Osteocyte (in vitro differentiated cells): Measurements from ENCODE around the gene S100A7. TPM values are rescaled to one million over a fixed set of nuclear protein-coding genes. Genes with fewer than 3 reads are reported as not detected.
A peak's percentile ranks its signal among the peaks of the same experiment; 100 is the strongest.

Source experiments
- DNase-seq: peaks from one replicate; pipeline ENCODE4 v3.0.0; 2021; ENCODE audit warnings: mixed read lengths; ENCODE audit not compliant: unreplicated experiment; ENCODE audit errors: extremely low spot score
- H3K27ac Mint-ChIP-seq: one replicate; pipeline ENCODE4 v1.8.0; 2021; ENCODE audit warnings: mild to moderate bottlenecking, mixed read lengths; ENCODE audit not compliant: unreplicated experiment
- H3K27me3 Mint-ChIP-seq: one replicate; pipeline ENCODE4 v1.8.0; 2021; ENCODE audit warnings: mixed read lengths; ENCODE audit not compliant: unreplicated experiment
- H3K36me3 Mint-ChIP-seq: one replicate; pipeline ENCODE4 v1.8.0; 2021; ENCODE audit warnings: mixed read lengths; ENCODE audit not compliant: unreplicated experiment
- H3K4me1 Mint-ChIP-seq: one replicate; pipeline ENCODE4 v1.8.0; 2021; ENCODE audit warnings: mixed read lengths; ENCODE audit not compliant: unreplicated experiment
- H3K4me3 Mint-ChIP-seq: one replicate; pipeline ENCODE4 v1.8.0; 2021; ENCODE audit warnings: mild to moderate bottlenecking, moderate library complexity, mixed read lengths; ENCODE audit not compliant: unreplicated experiment
- H3K9me3 Mint-ChIP-seq: one replicate; pipeline ENCODE4 v1.8.0; 2021; ENCODE audit warnings: mixed read lengths; ENCODE audit not compliant: unreplicated experiment
- total RNA-seq: library from RNA; stranded (reverse); gene quantifications from 2 replicates; pipeline ENCODE4 v1.2.1, GENCODE V29; 2021
- TF ChIP-seq, protein P1 (sequence below): fragments of 200-600 bp; sonication (generic); IDR thresholded peaks from 2 replicates; pipeline ENCODE4 v1.5.0; 2021; ENCODE audit warnings: antibody characterized with exemption, mild to moderate bottlenecking, moderate library complexity

S100A7 gene
- total RNA-seq, 1 donor from 2014 or later: not detected

DNA sequence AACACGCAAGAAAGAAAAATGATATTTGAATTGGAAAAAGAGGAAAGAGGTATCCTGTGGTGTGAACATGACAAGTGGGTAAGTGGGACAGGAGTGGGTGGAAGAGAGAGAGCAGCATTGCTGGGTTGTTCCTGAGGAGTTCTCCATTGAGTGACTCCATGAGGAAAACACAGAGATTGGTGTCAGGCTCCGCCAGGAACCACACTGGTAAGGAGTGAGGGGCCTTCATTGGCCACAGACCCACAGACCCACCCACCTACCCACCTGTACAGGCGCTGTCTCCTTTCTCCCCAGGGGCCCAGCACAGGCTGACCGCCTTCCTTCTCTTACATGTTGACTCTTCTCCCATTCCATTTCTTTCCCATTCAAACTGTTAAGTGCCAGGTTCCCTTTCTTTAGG lies 23.2 kb downstream of the S100A7 start:
- Mint-ChIP-seq H3K36me3 (no peaks in the 10 kb centered on the region), H3K4me3 (no peak overlapping the region), H3K27me3 (peaks cover 6% of the 10 kb centered on the region), H3K9me3 (no peaks in the 10 kb centered on the region), H3K4me1 (no peaks in the 10 kb centered on the region), H3K27ac (no peak overlapping the region)
- no peak for DNase-seq
- TF ChIP-seq, protein P1, sequence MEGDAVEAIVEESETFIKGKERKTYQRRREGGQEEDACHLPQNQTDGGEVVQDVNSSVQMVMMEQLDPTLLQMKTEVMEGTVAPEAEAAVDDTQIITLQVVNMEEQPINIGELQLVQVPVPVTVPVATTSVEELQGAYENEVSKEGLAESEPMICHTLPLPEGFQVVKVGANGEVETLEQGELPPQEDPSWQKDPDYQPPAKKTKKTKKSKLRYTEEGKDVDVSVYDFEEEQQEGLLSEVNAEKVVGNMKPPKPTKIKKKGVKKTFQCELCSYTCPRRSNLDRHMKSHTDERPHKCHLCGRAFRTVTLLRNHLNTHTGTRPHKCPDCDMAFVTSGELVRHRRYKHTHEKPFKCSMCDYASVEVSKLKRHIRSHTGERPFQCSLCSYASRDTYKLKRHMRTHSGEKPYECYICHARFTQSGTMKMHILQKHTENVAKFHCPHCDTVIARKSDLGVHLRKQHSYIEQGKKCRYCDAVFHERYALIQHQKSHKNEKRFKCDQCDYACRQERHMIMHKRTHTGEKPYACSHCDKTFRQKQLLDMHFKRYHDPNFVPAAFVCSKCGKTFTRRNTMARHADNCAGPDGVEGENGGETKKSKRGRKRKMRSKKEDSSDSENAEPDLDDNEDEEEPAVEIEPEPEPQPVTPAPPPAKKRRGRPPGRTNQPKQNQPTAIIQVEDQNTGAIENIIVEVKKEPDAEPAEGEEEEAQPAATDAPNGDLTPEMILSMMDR: no peak

DNA sequence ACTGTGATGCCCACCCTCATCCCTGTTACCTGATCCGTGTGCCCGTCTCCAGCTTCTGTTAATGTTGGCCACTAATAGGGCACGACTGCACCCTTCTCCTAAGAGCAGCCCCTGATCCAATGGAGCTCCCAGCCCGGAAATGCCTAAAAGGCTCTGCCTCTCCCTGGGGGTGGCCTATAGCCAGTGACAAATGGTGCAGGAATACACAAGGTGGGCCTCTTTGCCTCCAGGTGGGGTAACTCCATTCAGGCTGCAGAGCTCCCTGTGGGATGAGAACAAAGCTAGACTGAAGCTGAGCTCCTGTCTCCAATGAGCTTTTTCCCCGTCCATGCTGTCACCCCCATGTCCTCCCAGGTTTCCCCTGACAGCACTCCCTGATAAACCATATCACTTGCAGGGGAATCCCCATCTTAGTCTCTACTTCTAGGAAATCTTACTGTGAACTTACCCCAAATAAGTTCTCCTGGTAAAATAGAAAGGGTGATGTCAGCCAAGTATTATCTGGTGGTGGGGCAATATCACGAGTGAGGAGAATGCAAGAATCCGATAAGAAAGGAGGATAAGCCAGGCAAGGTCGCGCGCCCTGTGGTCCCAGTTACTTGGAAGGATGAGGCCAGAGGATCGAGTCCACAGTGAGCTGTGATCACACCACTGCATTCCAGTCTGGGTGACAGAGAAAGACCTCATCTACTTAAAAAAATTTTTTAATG lies 25.6 kb downstream of the S100A7 start:
- Mint-ChIP-seq H3K36me3 (no peaks in the 10 kb centered on the region), H3K27me3 (peaks cover 6% of the 10 kb centered on the region), H3K27ac (no peak overlapping the region), H3K9me3 (no peaks in the 10 kb centered on the region), H3K4me3 (no peak overlapping the region), H3K4me1 (no peaks in the 10 kb centered on the region)
- TF ChIP-seq, protein P1: no peak
- DNase-seq: no peak

DNA sequence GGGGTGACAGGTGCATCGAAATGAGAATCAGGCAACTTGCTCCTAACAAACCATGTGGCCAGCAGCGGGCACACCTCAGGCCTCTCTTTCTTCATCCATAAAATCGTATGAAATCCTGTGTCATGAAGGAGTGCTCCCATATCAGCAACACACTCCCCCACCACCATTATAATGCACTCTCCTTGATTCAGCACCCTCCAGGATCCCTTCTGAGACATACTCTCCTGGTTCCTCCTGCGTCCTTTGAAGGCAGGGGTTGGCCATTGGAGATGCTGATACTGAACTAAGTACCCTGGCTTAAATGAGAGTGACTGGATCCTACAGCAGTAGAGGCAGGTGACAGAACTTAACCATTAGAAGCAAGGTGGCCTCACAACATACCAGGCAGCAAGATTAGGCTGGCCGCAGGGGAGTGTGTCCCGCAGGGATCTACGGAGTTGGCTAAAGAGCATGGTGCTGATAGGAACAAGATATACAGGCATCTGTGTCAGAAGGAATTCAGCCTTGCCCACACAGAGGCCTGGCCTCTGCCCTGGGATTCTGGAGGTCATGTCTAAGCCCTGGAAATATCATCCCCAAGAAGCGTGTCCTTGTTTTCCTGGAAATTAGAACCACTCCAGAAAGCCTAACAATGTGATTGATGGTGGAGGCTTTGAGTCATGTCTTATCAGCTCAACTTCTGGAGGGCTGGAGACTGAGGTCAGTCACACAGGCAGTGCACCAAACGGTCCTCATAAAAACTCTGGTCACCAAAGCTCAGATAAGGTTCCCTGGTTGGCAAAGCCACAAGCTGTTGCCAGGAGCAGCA lies 27.4 kb downstream of the S100A7 start:
- Mint-ChIP-seq H3K36me3 (no peaks in the 10 kb centered on the region), H3K27ac (no peak overlapping the region), H3K9me3 (no peaks in the 10 kb centered on the region), H3K27me3 (peaks cover 2% of the 10 kb centered on the region), H3K4me1 (no peaks in the 10 kb centered on the region), H3K4me3 (no peak overlapping the region)
- peak; percentile 75 for DNase-seq
- TF ChIP-seq, protein P1: no peak

DNA sequence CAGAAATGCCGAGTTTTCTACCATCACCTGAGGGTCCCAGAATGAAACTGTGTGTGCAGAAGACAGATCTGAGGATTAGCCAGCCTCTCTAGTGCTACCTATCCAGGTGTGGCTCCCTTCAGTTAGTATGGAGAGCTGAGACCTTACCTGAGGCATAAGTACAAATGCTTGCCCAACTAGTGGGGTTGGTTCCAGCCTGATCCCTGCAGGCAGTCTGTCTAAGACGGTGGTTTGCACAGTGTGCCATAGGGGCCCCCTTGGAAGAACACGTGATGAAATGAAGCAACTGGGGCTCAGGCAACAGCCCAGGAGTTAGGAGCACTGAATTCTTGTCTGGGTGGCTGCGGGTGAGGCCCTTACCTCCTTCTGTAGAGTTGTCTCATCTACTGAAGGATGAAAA lies 28.5 kb downstream of the S100A7 start:
- Mint-ChIP-seq H3K9me3 (no peaks in the 10 kb centered on the region), H3K27ac (no peak overlapping the region), H3K4me1 (no peaks in the 10 kb centered on the region), H3K27me3 (no peaks in the 10 kb centered on the region), H3K36me3 (no peaks in the 10 kb centered on the region), H3K4me3 (no peak overlapping the region)
- TF ChIP-seq, protein P1: no peak
- no peak for DNase-seq

DNA sequence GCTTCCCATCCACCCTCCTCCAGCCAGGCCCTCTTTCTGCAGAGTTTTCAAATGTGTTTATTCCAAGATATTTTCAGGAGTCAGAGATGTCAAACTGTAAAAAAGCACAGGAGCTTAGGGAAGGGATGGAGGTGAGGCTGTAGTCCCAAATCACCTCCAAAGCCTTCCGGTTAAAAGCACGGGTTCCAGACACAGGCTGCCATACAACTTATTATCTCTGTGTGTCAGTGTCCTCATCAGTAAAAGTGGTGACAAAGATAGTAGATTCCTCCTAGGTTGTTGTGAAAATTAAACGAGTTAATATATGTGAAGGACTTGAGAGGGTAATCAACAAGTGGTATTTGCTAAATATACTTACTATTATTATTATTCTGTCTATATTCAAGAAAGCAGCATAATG lies 29.0 kb downstream of the S100A7 start:
- TF ChIP-seq, protein P1: no peak
- DNase-seq: no peak
- Mint-ChIP-seq H3K27ac (no peak overlapping the region), H3K4me1 (no peaks in the 10 kb centered on the region), H3K36me3 (no peaks in the 10 kb centered on the region), H3K9me3 (no peaks in the 10 kb centered on the region), H3K4me3 (no peak overlapping the region), H3K27me3 (no peaks in the 10 kb centered on the region)
